IPS-18a (cell line): ENCODE results near the gene SNCG.

ENCODE experiments used
- H3K27ac ChIP-seq: one replicate; pipeline ENCODE4 v1.5.1; 2013; ENCODE audit warnings: low read length
- H3K27me3 ChIP-seq: one replicate; pipeline ENCODE4 v1.6.1; 2013; ENCODE audit warnings: mild to moderate bottlenecking, low read length; ENCODE audit not compliant: control insufficient read depth, insufficient read depth
- H3K36me3 ChIP-seq: one replicate; pipeline ENCODE4 v1.6.1; 2013; ENCODE audit warnings: low read depth, low read length; ENCODE audit not compliant: control insufficient read depth
- H3K4me1 ChIP-seq: one replicate; pipeline ENCODE4 v1.6.1; 2013; ENCODE audit warnings: low read depth, low read length; ENCODE audit not compliant: control insufficient read depth
- H3K4me3 ChIP-seq: one replicate; pipeline ENCODE4 v1.5.1; 2013; ENCODE audit warnings: low read length
- H3K9ac ChIP-seq: one replicate; pipeline ENCODE4 v1.6.1; 2013; ENCODE audit warnings: mild to moderate bottlenecking, low read length, moderate library complexity
- H3K9me3 ChIP-seq: one replicate; pipeline ENCODE4 v1.6.1; 2013; ENCODE audit warnings: low read depth, low read length; ENCODE audit not compliant: control insufficient read depth

The SNCG gene

DNA sequence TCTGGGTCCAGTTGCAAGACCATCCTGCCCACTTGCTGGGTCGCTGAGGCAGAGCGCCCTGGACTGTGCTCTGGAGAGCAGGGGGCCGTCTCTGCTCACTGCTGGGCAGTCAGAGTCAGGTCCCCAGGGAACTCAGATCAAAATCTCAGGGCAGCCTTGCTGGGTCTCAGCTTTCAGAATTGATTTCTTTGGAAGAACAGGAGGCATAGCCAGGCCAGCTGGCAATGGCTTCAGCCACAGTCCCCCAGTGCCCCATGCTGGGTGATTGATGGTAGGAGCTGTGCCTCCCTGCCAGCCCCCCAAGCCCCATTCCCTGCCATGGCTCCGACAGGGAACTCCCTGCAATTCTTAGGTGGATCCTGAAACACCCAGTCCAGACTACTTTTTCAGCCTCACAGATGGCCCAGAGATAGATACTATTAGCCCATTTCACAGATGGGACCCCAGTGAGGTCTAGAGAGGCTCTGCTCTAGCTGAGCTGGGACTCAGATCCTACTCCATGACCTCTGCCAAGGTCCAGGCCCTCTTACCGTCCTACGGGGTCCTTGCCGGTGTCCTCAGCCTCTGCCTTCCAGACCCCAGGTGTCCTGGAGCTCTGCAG lies 1.5 kb upstream of the SNCG start:
- Histone ChIP-seq H3K27me3 (no peaks in the 10 kb centered on the region), H3K4me1 (peaks cover 36% of the 10 kb centered on the region), H3K27ac (no peak overlapping the region), H3K4me3 (no peak overlapping the region), H3K9me3 (no peaks in the 10 kb centered on the region), H3K36me3 (no peaks in the 10 kb centered on the region), H3K9ac (no peak overlapping the region)

GRCh38 chr10:86957471-86958115 lies 806 bp upstream of the SNCG start, which contains the start of gene MMRN2:
Gene MMRN2, minus strand, starts transcription at chr10:86957615. Its CDS starts 74 bp downstream, at chr10:86957541.
- no peak within 1 kb of the TSS for H3K4me3 ChIP-seq
- H3K9me3 ChIP-seq, result no peaks in the 10 kb centered on the region
- no peaks in the 10 kb centered on the region for H3K36me3 ChIP-seq
- H3K27ac ChIP-seq, result no peak within 1 kb of the TSS
- H3K9ac ChIP-seq, result no peak within 1 kb of the TSS
- no peaks in the 10 kb centered on the region for H3K27me3 ChIP-seq
- peaks cover 36% of the 10 kb centered on the region for H3K4me1 ChIP-seq

DNA sequence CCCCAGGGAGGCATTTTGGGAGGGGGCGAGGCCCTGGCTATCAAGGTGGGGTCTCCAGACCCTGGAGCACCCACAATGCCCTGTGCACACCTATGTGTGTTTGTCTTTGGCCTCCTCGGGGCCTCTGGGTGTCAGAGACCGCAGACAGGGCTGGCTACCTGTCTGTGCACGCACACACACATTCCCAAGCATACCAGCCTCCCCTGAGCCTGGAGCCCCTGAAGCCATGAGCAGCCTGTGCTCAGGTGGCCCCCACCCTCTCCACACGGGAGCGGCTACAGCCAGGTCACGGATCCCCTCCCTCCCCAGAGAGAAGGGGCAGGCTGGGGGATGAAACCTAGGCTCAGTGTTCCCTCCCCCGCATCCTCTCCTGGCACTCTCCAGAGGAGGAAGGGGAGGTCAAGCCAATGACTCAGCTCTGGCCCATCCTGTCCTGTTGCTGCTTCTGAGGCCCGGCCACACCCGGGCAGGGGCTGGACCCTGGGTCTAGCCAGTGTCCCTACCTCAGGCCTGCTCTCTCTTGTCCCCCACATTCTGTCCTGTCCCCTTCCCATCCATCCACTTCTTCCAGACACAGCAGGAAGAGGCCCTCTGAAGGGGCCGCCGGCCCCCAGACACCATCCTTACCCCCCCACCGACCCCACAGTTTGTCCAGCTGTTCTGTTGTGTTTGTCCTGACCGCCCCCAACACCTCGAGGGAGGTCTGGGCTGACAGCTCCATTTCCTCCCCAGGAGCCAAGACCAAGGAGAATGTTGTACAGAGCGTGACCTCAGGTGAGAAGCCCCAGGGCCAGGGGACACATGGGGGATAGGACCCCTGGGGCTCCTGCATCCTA lies 720 bp downstream of the SNCG start:
- no peaks in the 10 kb centered on the region for H3K36me3 ChIP-seq
- H3K9me3 ChIP-seq, result no peaks in the 10 kb centered on the region
- H3K4me3 ChIP-seq, result no peak overlapping the region
- H3K9ac ChIP-seq, result no peak overlapping the region
- peaks cover 28% of the 10 kb centered on the region for H3K4me1 ChIP-seq
- no peak overlapping the region for H3K27ac ChIP-seq
- no peaks in the 10 kb centered on the region for H3K27me3 ChIP-seq

GRCh38 chr10:86959737-86960002 lies 1.3 kb downstream of the SNCG start:
- Histone ChIP-seq H3K36me3 (no peaks in the 10 kb centered on the region), H3K27ac (no peak overlapping the region), H3K9me3 (no peaks in the 10 kb centered on the region), H3K4me3 (no peak overlapping the region), H3K4me1 (peaks cover 25% of the 10 kb centered on the region), H3K9ac (no peak overlapping the region), H3K27me3 (no peaks in the 10 kb centered on the region)

- Histone ChIP-seq H3K9me3 (no peaks in the 10 kb centered on the region), H3K27me3 (no peaks in the 10 kb centered on the region), H3K4me3 (no peak overlapping the region), H3K27ac (no peak overlapping the region), H3K36me3 (no peaks in the 10 kb centered on the region), H3K9ac (peak overlapping the region; percentile 43), H3K4me1 (peaks cover 20% of the 10 kb centered on the region)
Measured at GRCh38 chr10:86960003-86960862, 1.8 kb downstream of the SNCG start.

DNA sequence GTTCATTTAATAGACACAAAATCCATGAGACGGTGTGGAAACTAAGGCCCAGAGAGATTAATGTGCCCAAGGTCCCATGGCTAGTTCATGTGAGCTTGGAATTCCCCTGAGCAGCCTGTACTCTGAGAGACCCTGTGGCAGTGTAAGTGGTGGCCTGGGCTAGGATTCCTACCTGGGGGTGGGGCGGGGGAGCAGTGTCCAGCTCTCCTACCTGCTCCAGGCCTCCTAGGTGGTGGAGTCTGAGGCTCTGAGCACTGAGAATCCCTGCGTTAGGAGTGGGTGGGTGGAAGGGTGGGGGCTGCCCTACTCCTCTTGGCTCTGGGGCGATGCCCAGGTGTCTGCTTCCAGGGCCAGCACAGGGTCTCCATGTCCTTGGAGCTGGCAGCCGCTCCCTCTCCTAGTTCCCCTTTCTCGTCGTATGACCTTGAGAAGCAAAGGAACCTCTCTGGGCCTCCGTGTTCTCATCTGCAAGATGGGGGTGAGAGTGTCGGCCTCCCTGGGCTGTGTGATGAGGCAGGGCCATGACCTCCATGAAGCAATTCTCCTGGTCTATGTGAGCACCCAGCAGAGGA lies 2.5 kb downstream of the SNCG start:
- Histone ChIP-seq H3K9ac (peak overlapping the region; percentile 43), H3K27me3 (no peaks in the 10 kb centered on the region), H3K9me3 (no peaks in the 10 kb centered on the region), H3K27ac (no peak overlapping the region), H3K4me3 (no peak overlapping the region), H3K36me3 (no peaks in the 10 kb centered on the region), H3K4me1 (peaks cover 18% of the 10 kb centered on the region)

DNA sequence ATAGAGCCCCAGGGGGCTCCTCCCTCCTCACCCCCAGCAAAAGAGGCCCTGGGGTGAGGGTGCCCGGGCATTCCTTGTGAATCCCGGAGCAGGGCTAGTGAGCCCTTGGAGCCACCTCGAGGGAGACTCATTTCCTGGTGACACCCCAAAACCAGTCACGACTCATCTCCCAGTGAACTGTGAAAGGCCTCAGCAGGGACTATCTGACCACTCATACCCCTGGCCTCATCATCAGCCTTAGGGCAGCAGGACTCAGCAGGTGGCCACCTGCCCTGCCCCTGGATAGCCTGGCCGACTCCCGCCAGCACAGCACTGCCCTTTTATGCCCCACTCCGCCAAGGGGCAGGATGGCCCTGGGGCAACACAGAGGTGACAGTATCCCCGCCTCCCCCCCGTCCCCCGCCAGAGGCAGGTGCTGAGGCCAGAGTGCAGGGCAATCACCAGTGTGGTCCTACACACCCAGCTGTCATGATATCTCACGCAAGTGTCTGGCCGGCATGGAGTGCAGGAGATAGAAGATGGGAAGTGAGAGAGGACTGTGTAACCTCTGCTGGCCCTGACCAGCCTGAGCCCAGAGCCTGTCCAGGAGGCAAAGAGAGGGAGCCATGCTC lies 3.2 kb downstream of the SNCG start:
- Histone ChIP-seq H3K9me3 (no peaks in the 10 kb centered on the region), H3K27ac (no peak overlapping the region), H3K27me3 (no peaks in the 10 kb centered on the region), H3K4me1 (peaks cover 18% of the 10 kb centered on the region), H3K9ac (no peak overlapping the region), H3K36me3 (no peaks in the 10 kb centered on the region), H3K4me3 (no peak overlapping the region)

- peaks cover 17% of the 10 kb centered on the region for H3K4me1 ChIP-seq
- no peaks in the 10 kb centered on the region for H3K27me3 ChIP-seq
- H3K4me3 ChIP-seq, result no peak overlapping the region
- H3K9ac ChIP-seq, result no peak overlapping the region
- no peaks in the 10 kb centered on the region for H3K9me3 ChIP-seq
- no peaks in the 10 kb centered on the region for H3K36me3 ChIP-seq
- no peak overlapping the region for H3K27ac ChIP-seq
Measured at GRCh38 chr10:86962136-86962980, 4.0 kb downstream of the SNCG start.

DNA sequence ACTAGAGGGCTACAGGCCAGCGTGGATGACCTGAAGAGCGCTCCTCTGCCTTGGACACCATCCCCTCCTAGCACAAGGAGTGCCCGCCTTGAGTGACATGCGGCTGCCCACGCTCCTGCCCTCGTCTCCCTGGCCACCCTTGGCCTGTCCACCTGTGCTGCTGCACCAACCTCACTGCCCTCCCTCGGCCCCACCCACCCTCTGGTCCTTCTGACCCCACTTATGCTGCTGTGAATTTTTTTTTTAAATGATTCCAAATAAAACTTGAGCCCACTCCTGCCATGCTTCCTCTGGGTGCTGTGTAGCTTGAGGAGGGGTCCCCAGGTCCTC lies 4.5 kb downstream of the SNCG start:
- Histone ChIP-seq H3K27ac (no peak overlapping the region), H3K4me3 (no peak overlapping the region), H3K9me3 (no peaks in the 10 kb centered on the region), H3K36me3 (no peaks in the 10 kb centered on the region), H3K4me1 (peaks cover 17% of the 10 kb centered on the region), H3K27me3 (no peaks in the 10 kb centered on the region), H3K9ac (no peak overlapping the region)

GRCh38 chr10:86963341-86963919 lies 5.0 kb downstream of the SNCG start:
- H3K36me3 ChIP-seq, result no peaks in the 10 kb centered on the region
- no peaks in the 10 kb centered on the region for H3K27me3 ChIP-seq
- no peak overlapping the region for H3K4me3 ChIP-seq
- no peak overlapping the region for H3K27ac ChIP-seq
- H3K9ac ChIP-seq, result no peak overlapping the region
- H3K4me1 ChIP-seq, result peaks cover 17% of the 10 kb centered on the region
- H3K9me3 ChIP-seq, result no peaks in the 10 kb centered on the region
